A673 (cell line): Measurements from ENCODE around the gene C2CD4A. TPM values are rescaled to one million over a fixed set of nuclear protein-coding genes. Genes with fewer than 3 reads are reported as not detected.
A peak's percentile ranks its signal among the peaks of the same experiment; 100 is the strongest.

ENCODE experiments used
- Bru-seq: library from RNA; stranded (reverse); fragments of 400-500 nt; gene quantifications from one replicate; lab custom pipeline; 2021; lab: Mats Ljungman, UMichigan
- BruChase-seq, 2 experiments: library from RNA; stranded (reverse); fragments of 400-500 nt; gene quantifications; one replicate each; lab custom pipeline; 2021; lab: Mats Ljungman, UMichigan
- BruUV-seq: library from RNA; stranded (reverse); fragments of 400-500 nt; replicated peaks from 2 replicates; lab custom pipeline; 2021; lab: Mats Ljungman, UMichigan
- CTCF ChIA-PET: fragments of 300-600 bp; sonication (Branson Sonifier 250); formaldehyde crosslinking; loops from one replicate; lab custom pipeline; 2022; ENCODE audit warnings: antibody characterized with exemption; lab: Charles Lee
- POLR2A ChIA-PET: fragments of 300-600 bp; sonication (Branson Sonifier 250); formaldehyde crosslinking; loops from one replicate; lab custom pipeline; 2022; ENCODE audit warnings: antibody characterized with exemption; ENCODE audit not compliant: low non-redundant PET; lab: Charles Lee
- DNase-seq: peaks from one replicate; pipeline ENCODE4 v3.0.0-alpha.2; 2015; ENCODE audit warnings: low spot score
- H3K27ac ChIP-seq: fragments of 200-600 bp; sonication (generic); 2 replicates; pipeline ENCODE4 v1.5.1; 2016; ENCODE audit warnings: mixed run types, low read depth, mild to moderate bottlenecking, mixed read lengths, antibody characterized with exemption, low read length; ENCODE audit not compliant: poor library complexity, severe bottlenecking
- H3K27me3 ChIP-seq: fragments of 200-600 bp; sonication (generic); replicated peaks from 2 replicates; pipeline ENCODE4 v1.6.1; 2017; ENCODE audit warnings: mixed run types, low read depth, mild to moderate bottlenecking, mixed read lengths, antibody characterized with exemption, low read length; ENCODE audit not compliant: insufficient read depth, poor library complexity
- H3K36me3 ChIP-seq: fragments of 200-600 bp; sonication (generic); 2 replicates; pipeline ENCODE4 v1.6.1; 2016; ENCODE audit warnings: mixed run types, mild to moderate bottlenecking, mixed read lengths, antibody characterized with exemption, low read length; ENCODE audit not compliant: insufficient read depth, poor library complexity, severe bottlenecking
- H3K4me1 ChIP-seq: fragments of 200-600 bp; sonication (generic); 2 replicates; pipeline ENCODE4 v1.6.1; 2017; ENCODE audit warnings: mixed run types, mild to moderate bottlenecking, mixed read lengths, antibody characterized with exemption, low read length; ENCODE audit not compliant: insufficient read depth, poor library complexity, severe bottlenecking
- H3K4me3 ChIP-seq: fragments of 200-600 bp; sonication (generic); 2 replicates; pipeline ENCODE4 v1.5.1; 2016; ENCODE audit warnings: low read depth, mixed run types, mild to moderate bottlenecking, mixed read lengths, low read length; ENCODE audit not compliant: poor library complexity, severe bottlenecking
- H3K9me3 ChIP-seq: fragments of 200-600 bp; sonication (generic); 2 replicates; pipeline ENCODE4 v1.6.1; 2016; ENCODE audit warnings: mixed run types, low read depth, mild to moderate bottlenecking, mixed read lengths, antibody characterized with exemption, low read length; ENCODE audit not compliant: poor library complexity, severe bottlenecking
- CTCF ChIP-seq: fragments of 300-800, 200-600 bp; sonication (generic); conservative IDR thresholded peaks from 2 replicates; pipeline ENCODE4 v1.5.1; 2017; ENCODE audit warnings: low read depth, mild to moderate bottlenecking, antibody characterized with exemption, low read length, moderate library complexity, mixed read lengths
- EZH2 ChIP-seq: fragments of 200-600 bp; sonication (generic); IDR thresholded peaks from 2 replicates; pipeline ENCODE4 v1.6.1; 2017; ENCODE audit warnings: borderline replicate concordance, low read depth, mild to moderate bottlenecking, mixed read lengths, antibody characterized with exemption, low read length; ENCODE audit not compliant: poor library complexity, severe bottlenecking
- intact Hi-C: fragments of 100-400 bp; cut with micrococcal nuclease; formaldehyde crosslinking; loops from one replicate; pipeline ENCODE4 v1.10.0; 2022; ENCODE audit not compliant: unreplicated experiment
- long read RNA-seq: library from polyadenylated mRNA; stranded (forward); transcript quantifications from one replicate; pipeline ENCODE4 v2.0.0, GENCODE V29; 2022
- total RNA-seq: library from RNA; stranded (reverse); gene quantifications from 2 replicates; pipeline ENCODE4 v1.2.3, GENCODE V29; 2021

C2CD4A gene
- total RNA-seq, result 0.22 and 0.34 TPM in 2 replicates
- Bru-seq, nascent RNA, result percentile 31 among the genes with signal in this experiment
- percentile 19 among the genes with signal in this experiment for BruChase-seq, experiment 1, labeled RNA remaining after a 2-hour chase
- BruChase-seq, experiment 2, labeled RNA remaining after a 6-hour chase, result percentile 18 among the genes with signal in this experiment
- long read RNA-seq, partial matches to known transcripts, result 0 of 1 reads
- long read RNA-seq, other reads (novel, unspliced or antisense), result 0 of 1 reads

- CTCF ChIA-PET, result interaction anchor here (0.6 kb wide), 2 partner anchors 7 to 1779 kb away, joined by 3 to 4 read pairs; no protein-coding TSS in a partner anchor
- POLR2A ChIA-PET, result no interaction called here
- Histone ChIP-seq H3K9me3 (no peaks in the 10 kb centered on the region), H3K27me3 (peaks cover 5% of the 10 kb centered on the region), H3K4me3 (peak within 1 kb of the TSS; percentile 52), H3K36me3 (no peaks in the 10 kb centered on the region), H3K27ac (no peak within 1 kb of the TSS), H3K4me1 (peaks cover 13% of the 10 kb centered on the region)
- BruUV-seq, result no TSS peak
- TF ChIP-seq CTCF, result 0 out of 2 replicates have a peak, but pooled peaks have one; percentile 30
- no peak for TF ChIP-seq EZH2
- DNase-seq, result peak; percentile 69
- intact Hi-C loops, result loop anchor here (5.0 to 10.0 kb wide), 2 partner anchors 185 to 238 kb away; no protein-coding TSS in a partner anchor
These were observed at the start of gene C2CD4A for GRCh38 chr15:62066663-62067447. Gene C2CD4A, plus strand, starts transcription at chr15:62066977. Its CDS starts 637 bp downstream, at chr15:62067614.

GRCh38 chr15:62020576-62021160 lies 46.1 kb upstream of the C2CD4A start:
- Histone ChIP-seq H3K27ac (no peak overlapping the region), H3K27me3 (no peaks in the 10 kb centered on the region), H3K4me3 (no peak overlapping the region), H3K9me3 (no peaks in the 10 kb centered on the region), H3K4me1 (no peaks in the 10 kb centered on the region), H3K36me3 (no peaks in the 10 kb centered on the region)
- DNase-seq, result no peak
- TF ChIP-seq CTCF (no peak), EZH2 (no peak)
- POLR2A ChIA-PET, result no interaction called here
- no TSS peak for BruUV-seq
- intact Hi-C loops, result no loop called here
- CTCF ChIA-PET, result no interaction called here

GRCh38 chr15:62021991-62022600 lies 44.7 kb upstream of the C2CD4A start:
- no peaks in the 10 kb centered on the region for H3K36me3 ChIP-seq
- no peaks in the 10 kb centered on the region for H3K27me3 ChIP-seq
- no peaks in the 10 kb centered on the region for H3K9me3 ChIP-seq
- TF ChIP-seq EZH2 (no peak), CTCF (peak; percentile 68)
- CTCF ChIA-PET, result no interaction called here
- no TSS peak for BruUV-seq
- peak; percentile 51 for DNase-seq
- H3K4me1 ChIP-seq, result no peaks in the 10 kb centered on the region
- intact Hi-C loops, result no loop called here
- no peak overlapping the region for H3K27ac ChIP-seq
- H3K4me3 ChIP-seq, result no peak overlapping the region
- POLR2A ChIA-PET, result no interaction called here
